DOHH2 (cell line): ENCODE data around the gene NME3.

Experiments
- H3F3A ChIP-seq: fragments of 200-600 bp; sonication (generic), shearing (Covaris generic); 2 replicates; pipeline ENCODE4 v1.6.0; 2016; ENCODE audit warnings: antibody characterized with exemption, mild to moderate bottlenecking; ENCODE audit not compliant: control insufficient read depth, insufficient read depth
- H3K27ac ChIP-seq: fragments of 200-600 bp; sonication (generic); 2 replicates; pipeline ENCODE4 v1.5.1; 2014; ENCODE audit warnings: low read depth, mild to moderate bottlenecking, low read length, moderate library complexity
- H3K27me3 ChIP-seq: fragments of 200-600 bp; sonication (generic); 2 replicates; pipeline ENCODE4 v1.6.1; 2014; ENCODE audit warnings: mild to moderate bottlenecking, low read length, mixed read lengths; ENCODE audit not compliant: control insufficient read depth
- H3K36me3 ChIP-seq: fragments of 200-600 bp; sonication (generic); 2 replicates; pipeline ENCODE4 v1.6.1; 2014; ENCODE audit warnings: mild to moderate bottlenecking, low read length, moderate library complexity, mixed read lengths; ENCODE audit not compliant: control insufficient read depth
- H3K4me1 ChIP-seq: fragments of 200-600 bp; sonication (generic); 2 replicates; pipeline ENCODE4 v1.6.1; 2014; ENCODE audit warnings: mild to moderate bottlenecking, low read length, mixed read lengths; ENCODE audit not compliant: control insufficient read depth
- H3K4me2 ChIP-seq: fragments of 200-600 bp; sonication (generic); 2 replicates; pipeline ENCODE4 v1.6.0; 2014; ENCODE audit warnings: mild to moderate bottlenecking, low read length, moderate library complexity
- H3K4me3 ChIP-seq: fragments of 200-600 bp; sonication (generic); 2 replicates; pipeline ENCODE4 v1.5.1; 2014; ENCODE audit warnings: mild to moderate bottlenecking, low read length, mixed read lengths
- H3K79me2 ChIP-seq: fragments of 200-600 bp; sonication (generic); 2 replicates; pipeline ENCODE4 v1.6.1; 2014; ENCODE audit warnings: mild to moderate bottlenecking, low read length, mixed read lengths; ENCODE audit not compliant: control insufficient read depth
- H3K9me2 ChIP-seq: fragments of 200-600 bp; sonication (generic); replicated peaks from 2 replicates; pipeline ENCODE4 v1.6.1; 2014; ENCODE audit warnings: mild to moderate bottlenecking, low read length, mixed read lengths; ENCODE audit not compliant: control insufficient read depth
- H3K9me3 ChIP-seq: fragments of 200-600 bp; sonication (generic); 2 replicates; pipeline ENCODE4 v1.6.1; 2014; ENCODE audit warnings: antibody characterized with exemption, low read length, mixed read lengths; ENCODE audit not compliant: control insufficient read depth, insufficient read depth
- H4K20me1 ChIP-seq: fragments of 200-600 bp; sonication (generic); 2 replicates; pipeline ENCODE4 v1.6.0; 2014; ENCODE audit warnings: low read depth, mild to moderate bottlenecking, antibody characterized with exemption, low read length, moderate library complexity; ENCODE audit not compliant: control insufficient read depth, insufficient read depth
- CTCF ChIP-seq: fragments of 200-600 bp; sonication (generic); IDR thresholded peaks from one replicate; pipeline ENCODE4 v1.5.1; 2014; ENCODE audit warnings: antibody characterized with exemption, mild to moderate bottlenecking, low read depth, low read length; ENCODE audit not compliant: poor library complexity, severe bottlenecking
- EZH2phosphoT487 ChIP-seq: fragments of 200-600 bp; sonication (generic); IDR thresholded peaks from 2 replicates; pipeline ENCODE4 v1.6.1; 2017; ENCODE audit warnings: borderline replicate concordance, mild to moderate bottlenecking, antibody characterized with exemption, low read length, moderate library complexity, mixed read lengths

NME3 gene

DNA sequence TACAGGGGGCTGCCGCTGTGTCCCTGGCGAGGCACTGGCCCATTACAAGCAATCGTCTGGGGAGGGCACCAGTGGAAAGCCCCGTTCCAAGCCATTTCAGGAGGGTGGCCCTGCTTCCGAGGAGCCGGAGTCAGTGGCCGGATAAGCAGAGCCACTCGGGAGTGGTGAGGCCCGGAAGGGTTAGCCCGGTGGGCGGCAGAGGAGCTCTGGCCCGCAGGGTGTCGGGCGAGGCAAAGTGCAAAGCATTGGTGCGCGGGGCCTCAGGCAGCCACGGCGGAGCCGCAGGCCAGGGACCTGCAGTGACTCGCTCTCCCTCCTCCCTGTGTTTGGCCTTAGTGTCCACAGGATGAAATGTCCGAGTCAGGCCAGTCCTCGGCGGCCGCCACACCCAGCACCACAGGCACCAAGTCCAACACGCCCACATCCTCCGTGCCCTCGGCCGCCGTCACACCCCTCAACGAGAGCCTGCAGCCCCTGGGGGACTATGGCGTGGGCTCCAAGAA, 24.6 kb downstream of the NME3 start:
- no peaks in the 10 kb centered on the region for H3F3A ChIP-seq
- no peaks in the 10 kb centered on the region for H3K4me1 ChIP-seq
- no peaks in the 10 kb centered on the region for H3K27me3 ChIP-seq
- H4K20me1 ChIP-seq, result no peaks in the 10 kb centered on the region
- H3K27ac ChIP-seq, result no peak overlapping the region
- no peak overlapping the region for H3K4me2 ChIP-seq
- no peaks in the 10 kb centered on the region for H3K79me2 ChIP-seq
- peaks cover 60% of the 10 kb centered on the region for H3K36me3 ChIP-seq
- no peaks in the 10 kb centered on the region for H3K9me2 ChIP-seq
- H3K9me3 ChIP-seq, result no peaks in the 10 kb centered on the region
- H3K4me3 ChIP-seq, result no peak overlapping the region
- TF ChIP-seq CTCF, result no peak
- TF ChIP-seq EZH2phosphoT487, result no peak

- TF ChIP-seq EZH2phosphoT487 (no peak), CTCF (no peak)
- H3K4me2 ChIP-seq, result no peak overlapping the region
- H3K27ac ChIP-seq, result no peak overlapping the region
- no peaks in the 10 kb centered on the region for H3K27me3 ChIP-seq
- H4K20me1 ChIP-seq, result no peaks in the 10 kb centered on the region
- no peaks in the 10 kb centered on the region for H3F3A ChIP-seq
- no peaks in the 10 kb centered on the region for H3K9me3 ChIP-seq
- H3K36me3 ChIP-seq, result peaks cover 57% of the 10 kb centered on the region
- H3K4me1 ChIP-seq, result no peaks in the 10 kb centered on the region
- no peak overlapping the region for H3K4me3 ChIP-seq
- no peaks in the 10 kb centered on the region for H3K79me2 ChIP-seq
- no peaks in the 10 kb centered on the region for H3K9me2 ChIP-seq
These were observed 25.2 kb downstream of the NME3 start for GRCh38 chr16:1745900-1746692.

DNA sequence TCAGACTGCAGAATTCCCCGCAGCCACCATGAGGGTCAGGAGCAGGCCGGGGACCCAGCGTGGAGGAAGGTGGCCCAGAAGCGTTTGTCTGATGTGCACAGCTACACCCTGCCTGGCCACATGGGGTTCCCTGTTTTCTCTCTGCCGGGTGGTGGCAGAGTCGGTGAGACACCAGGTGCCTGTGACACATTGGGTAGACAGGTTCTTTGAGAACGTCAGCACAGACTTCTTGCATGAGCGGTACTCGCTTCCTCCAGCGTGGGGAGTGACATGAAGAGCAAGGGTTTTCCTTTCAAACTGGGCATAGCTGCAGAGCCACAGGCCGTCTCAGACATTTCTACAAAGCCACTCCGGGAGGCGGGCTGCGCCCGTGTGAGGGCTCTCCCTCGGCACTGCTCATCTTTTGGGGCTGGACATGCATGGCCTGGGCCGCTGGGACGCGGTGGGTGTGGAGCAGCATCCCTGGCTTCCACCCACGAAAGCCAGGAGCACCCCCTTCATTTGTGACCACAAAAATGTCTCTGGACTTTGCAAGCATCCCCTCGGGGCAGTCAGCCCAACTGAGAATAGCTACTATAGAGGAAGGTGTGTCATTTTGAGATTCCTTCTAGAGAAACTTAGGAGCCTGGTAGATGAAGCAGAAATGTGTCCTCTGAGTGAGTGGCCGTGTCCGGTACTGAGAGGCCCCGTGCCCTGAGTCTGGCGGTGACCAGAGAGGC, 26.0 kb downstream of the NME3 start:
- H3K9me3 ChIP-seq, result no peaks in the 10 kb centered on the region
- peaks cover 61% of the 10 kb centered on the region for H3K36me3 ChIP-seq
- no peak overlapping the region for H3K4me2 ChIP-seq
- H3K27me3 ChIP-seq, result no peaks in the 10 kb centered on the region
- H3K27ac ChIP-seq, result no peak overlapping the region
- no peak for TF ChIP-seq EZH2phosphoT487
- peaks cover 3% of the 10 kb centered on the region for H3K79me2 ChIP-seq
- no peaks in the 10 kb centered on the region for H3F3A ChIP-seq
- H3K9me2 ChIP-seq, result no peaks in the 10 kb centered on the region
- H4K20me1 ChIP-seq, result no peaks in the 10 kb centered on the region
- H3K4me3 ChIP-seq, result no peak overlapping the region
- no peaks in the 10 kb centered on the region for H3K4me1 ChIP-seq

GRCh38 chr16:1744338-1744840, 27.0 kb downstream of the NME3 start:
- no peak for TF ChIP-seq CTCF
- TF ChIP-seq EZH2phosphoT487, result no peak
- Histone ChIP-seq H3K4me3 (no peak overlapping the region), H3K27me3 (no peaks in the 10 kb centered on the region), H3K9me2 (no peaks in the 10 kb centered on the region), H3K4me1 (no peaks in the 10 kb centered on the region), H4K20me1 (no peaks in the 10 kb centered on the region), H3K27ac (no peak overlapping the region), H3K4me2 (no peak overlapping the region), H3K79me2 (peaks cover 9% of the 10 kb centered on the region), H3K36me3 (peaks cover 63% of the 10 kb centered on the region), H3K9me3 (peaks cover 5% of the 10 kb centered on the region; the same call in 1 of the 2 replicates), H3F3A (peaks cover under 1% of the 10 kb centered on the region)
